ENCODE measurements around the gene MAEA. TPM values are rescaled to one million over a fixed set of nuclear protein-coding genes. Genes with fewer than 3 reads are reported as not detected.

Gene MAEA
- total RNA-seq, 4 donors from 2014 or later, result 47.2 to 62.1 (median 53.9) TPM

DNA sequence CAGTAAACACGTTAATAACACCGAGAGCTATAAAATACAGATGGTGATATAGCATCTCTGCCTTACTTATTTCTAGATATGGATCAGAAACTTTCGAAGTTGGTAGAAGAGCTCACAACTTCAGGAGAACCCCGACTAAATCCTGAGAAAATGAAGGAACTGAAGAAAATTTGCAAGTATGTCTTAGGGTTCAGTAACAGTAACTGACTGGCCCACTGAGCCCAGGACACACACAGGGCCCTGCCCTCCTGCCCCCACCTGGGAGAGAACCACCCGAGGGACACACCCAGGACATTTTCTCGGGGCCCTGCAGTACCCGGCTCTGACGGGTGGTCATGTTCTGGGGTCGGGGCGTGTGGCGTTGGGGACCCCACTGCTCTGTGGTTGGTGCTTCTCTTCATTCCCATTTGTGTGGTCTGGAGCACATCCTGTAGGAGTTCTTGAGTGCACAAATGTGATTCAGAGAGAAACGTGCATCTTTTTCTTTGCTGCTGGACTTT lies 58.4 kb downstream of the MAEA start:
- H3K36me3 ChIP-seq, result peaks cover 0 to 26% of the 10 kb centered on the region in 2 donors
- peak overlapping the region; percentile 76 to 99 (median 98) for H3K27ac ChIP-seq
- H3K9me3 ChIP-seq, result no peaks in the 10 kb centered on the region
- peaks cover 0 to 56% (median 26%) of the 10 kb centered on the region in 3 donors for H3K4me1 ChIP-seq
- 33 to 59% methylated on average over 5 to 6 of the region's 12 CpGs for WGBS, 2 donors (ENCODE audit: low coverage in 1 of 2)
- H3K27me3 ChIP-seq, result no peaks in the 10 kb centered on the region
- peak overlapping the region; percentile 39 to 94 for H3K4me3 ChIP-seq
- no peak for ATAC-seq
- TF ChIP-seq POLR2AphosphoS5 (IDR thresholded peaks at IDR 0.05) (no peak), EP300 (IDR thresholded peaks at IDR 0.05) (no peak), CTCF (IDR thresholded peaks at IDR 0.05) (no peak), POLR2A (IDR thresholded peaks at IDR 0.05) (no peak)

DNA sequence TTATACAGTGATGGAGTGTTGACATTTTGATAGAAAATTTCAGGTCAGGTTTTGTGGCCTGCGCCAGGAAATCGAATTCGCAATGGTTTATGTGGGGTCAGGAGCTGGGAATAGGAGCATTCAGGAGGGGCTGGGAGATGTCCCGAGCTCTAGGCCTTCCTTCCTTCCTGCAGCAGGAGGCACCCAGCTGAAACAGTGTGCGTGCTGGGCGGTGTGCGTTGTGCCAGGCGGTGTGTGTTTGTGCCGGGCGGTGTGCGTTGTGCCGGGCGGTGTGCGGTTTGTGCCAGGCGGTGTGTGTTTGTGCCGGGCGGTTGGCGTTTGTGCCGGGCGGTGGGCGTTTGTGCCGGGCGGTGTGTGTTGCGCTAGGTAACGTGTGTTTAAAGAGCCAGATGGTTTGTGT lies 59.1 kb downstream of the MAEA start:
- H3K27ac ChIP-seq, result peak overlapping the region in 3 of 4 donors; percentile 96 to 99 (median 99)
- peaks cover 0 to 56% (median 26%) of the 10 kb centered on the region in 3 donors for H3K4me1 ChIP-seq
- TF ChIP-seq CTCF (IDR thresholded peaks at IDR 0.05) (no peak), POLR2A (IDR thresholded peaks at IDR 0.05) (no peak), EP300 (IDR thresholded peaks at IDR 0.05) (no peak), POLR2AphosphoS5 (IDR thresholded peaks at IDR 0.05) (no peak)
- peaks cover 0 to 33% of the 10 kb centered on the region in 2 donors for H3K36me3 ChIP-seq
- no peak for ATAC-seq
- no peaks in the 10 kb centered on the region for H3K9me3 ChIP-seq
- H3K4me3 ChIP-seq, result no peak overlapping the region
- no peaks in the 10 kb centered on the region for H3K27me3 ChIP-seq
- 86 to 87% methylated on average over 20 to 21 of the region's 25 CpGs for WGBS, 2 donors (ENCODE audit: low coverage in 1 of 2)

GRCh38 chr4:1349359-1350168 lies 59.9 kb downstream of the MAEA start:
- Histone ChIP-seq H3K4me3 (no peak overlapping the region), H3K27ac (peak overlapping the region in 3 of 4 donors; percentile 11 to 96 (median 20)), H3K27me3 (no peaks in the 10 kb centered on the region), H3K36me3 (peaks cover 0 to 41% of the 10 kb centered on the region in 2 donors), H3K4me1 (peaks cover 0 to 56% (median 26%) of the 10 kb centered on the region in 3 donors), H3K9me3 (no peaks in the 10 kb centered on the region)
- ATAC-seq, result no peak
- TF ChIP-seq POLR2A (IDR thresholded peaks at IDR 0.05), result no peak
- no peak for TF ChIP-seq CTCF (IDR thresholded peaks at IDR 0.05)
- no peak for TF ChIP-seq EP300 (IDR thresholded peaks at IDR 0.05)
- TF ChIP-seq POLR2AphosphoS5 (IDR thresholded peaks at IDR 0.05), result no peak
- 92% methylated on average over 5 of the region's 29 CpGs; no CpG with 5 or more reads in 1 of the 2 donors for WGBS, 2 donors (ENCODE audit: low coverage in 1 of 2)

DNA sequence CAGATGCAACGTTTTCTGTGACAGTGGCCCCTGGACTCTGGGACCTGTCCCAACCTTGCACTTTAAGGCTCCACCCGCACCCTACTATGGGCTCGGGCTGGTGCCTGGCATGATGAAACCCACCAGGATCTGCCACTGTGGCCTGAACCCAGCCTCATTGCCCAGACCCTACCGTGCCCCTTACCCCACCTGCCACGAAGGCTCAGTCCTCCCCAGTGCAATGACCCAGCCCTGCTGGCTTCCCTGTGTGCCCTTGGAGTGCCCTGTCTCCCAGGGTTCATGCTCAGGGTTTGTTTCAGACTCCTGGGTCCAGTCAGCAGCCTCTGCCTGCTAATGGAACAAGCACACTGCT lies 60.5 kb downstream of the MAEA start:
- TF ChIP-seq CTCF (IDR thresholded peaks at IDR 0.05) (no peak), POLR2A (IDR thresholded peaks at IDR 0.05) (no peak), EP300 (IDR thresholded peaks at IDR 0.05) (no peak), POLR2AphosphoS5 (IDR thresholded peaks at IDR 0.05) (no peak)
- H3K9me3 ChIP-seq, result no peaks in the 10 kb centered on the region
- no peaks in the 10 kb centered on the region for H3K27me3 ChIP-seq
- no peak for ATAC-seq
- H3K27ac ChIP-seq, result peak overlapping the region in 1 of 4 donors; percentile 7
- H3K4me1 ChIP-seq, result peaks cover 0 to 51% (median 26%) of the 10 kb centered on the region in 3 donors
- H3K4me3 ChIP-seq, result no peak overlapping the region
- H3K36me3 ChIP-seq, result peaks cover 0 to 47% of the 10 kb centered on the region in 2 donors
- 86% methylated on average over 4 of the region's 5 CpGs; no CpG with 5 or more reads in 1 of the 2 donors for WGBS, 2 donors (ENCODE audit: low coverage in 1 of 2)
